Loucy (cell line): ENCODE data around the gene TOMM20.

ENCODE experiments used
- EZH2phosphoT487 ChIP-seq: fragments of 200-600 bp; IDR thresholded peaks from 2 replicates; pipeline ENCODE4 v1.6.1; 2018; ENCODE audit warnings: antibody characterized with exemption, mild to moderate bottlenecking, moderate library complexity, borderline replicate concordance
- TF ChIP-seq, protein P1 (sequence below): fragments of 200-600 bp; sonication (generic); conservative IDR thresholded peaks from 2 replicates; pipeline ENCODE4 v1.5.1; 2014; ENCODE audit warnings: mild to moderate bottlenecking, antibody characterized with exemption, low read length

DNA sequence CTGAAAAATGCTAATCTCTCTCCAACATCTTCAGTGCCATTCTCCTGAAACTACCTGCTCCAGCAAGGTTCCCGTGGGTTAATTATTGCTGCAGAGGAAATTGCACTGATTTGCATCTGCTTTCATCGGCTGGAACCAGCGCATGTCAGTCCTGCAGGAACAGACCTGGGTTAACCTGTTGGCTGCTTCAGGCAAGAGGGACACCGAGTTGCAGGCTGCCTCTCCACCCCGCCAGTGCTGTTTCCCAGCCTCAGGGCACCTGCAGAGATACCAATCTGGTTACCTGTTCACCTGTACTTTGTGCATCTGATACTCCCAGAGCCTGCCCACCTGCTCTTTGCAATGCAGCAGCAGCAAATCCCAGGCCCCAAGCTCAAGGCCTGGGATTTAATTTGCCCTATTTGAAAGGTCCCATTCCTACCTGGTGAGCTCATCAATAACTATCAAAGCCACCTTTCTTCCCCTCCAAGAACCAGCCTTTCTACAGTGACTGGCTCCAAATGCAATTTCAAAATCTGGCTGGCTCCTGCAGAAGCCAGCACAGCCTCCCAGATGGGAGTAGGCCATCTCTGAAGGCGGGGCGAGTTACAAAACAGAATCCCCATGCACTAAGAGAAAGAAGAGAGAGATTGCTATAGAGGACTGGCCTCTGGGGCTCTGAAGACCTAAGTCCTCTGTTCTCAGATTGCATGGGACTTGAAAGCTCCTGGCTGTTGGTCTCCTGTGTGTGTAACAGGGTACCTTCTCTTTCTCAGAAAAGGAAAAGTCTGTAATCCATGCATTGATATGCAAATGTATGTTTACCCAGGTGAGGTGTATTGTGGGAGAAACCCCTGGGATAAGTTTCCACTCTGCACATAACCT, 67.8 kb downstream of the TOMM20 start:
- TF ChIP-seq, protein P1, sequence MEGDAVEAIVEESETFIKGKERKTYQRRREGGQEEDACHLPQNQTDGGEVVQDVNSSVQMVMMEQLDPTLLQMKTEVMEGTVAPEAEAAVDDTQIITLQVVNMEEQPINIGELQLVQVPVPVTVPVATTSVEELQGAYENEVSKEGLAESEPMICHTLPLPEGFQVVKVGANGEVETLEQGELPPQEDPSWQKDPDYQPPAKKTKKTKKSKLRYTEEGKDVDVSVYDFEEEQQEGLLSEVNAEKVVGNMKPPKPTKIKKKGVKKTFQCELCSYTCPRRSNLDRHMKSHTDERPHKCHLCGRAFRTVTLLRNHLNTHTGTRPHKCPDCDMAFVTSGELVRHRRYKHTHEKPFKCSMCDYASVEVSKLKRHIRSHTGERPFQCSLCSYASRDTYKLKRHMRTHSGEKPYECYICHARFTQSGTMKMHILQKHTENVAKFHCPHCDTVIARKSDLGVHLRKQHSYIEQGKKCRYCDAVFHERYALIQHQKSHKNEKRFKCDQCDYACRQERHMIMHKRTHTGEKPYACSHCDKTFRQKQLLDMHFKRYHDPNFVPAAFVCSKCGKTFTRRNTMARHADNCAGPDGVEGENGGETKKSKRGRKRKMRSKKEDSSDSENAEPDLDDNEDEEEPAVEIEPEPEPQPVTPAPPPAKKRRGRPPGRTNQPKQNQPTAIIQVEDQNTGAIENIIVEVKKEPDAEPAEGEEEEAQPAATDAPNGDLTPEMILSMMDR, result no peak
- TF ChIP-seq EZH2phosphoT487, result no peak
